Left renal pelvis (tissue), 4 donors: ENCODE data around the gene CNKSR3. TPM values are rescaled to one million over a fixed set of nuclear protein-coding genes. Genes with fewer than 3 reads are reported as not detected.
A peak's percentile ranks its signal among the peaks of the same experiment; 100 is the strongest.

Experiments
- DNase-seq, 4 donors: peaks; one replicate each; pipeline ENCODE4 v3.0.0-alpha.2; 2013; ENCODE audit warnings: low read depth in 4 of 4, low spot score in 3 of 4
- polyA plus RNA-seq, 4 donors: library from polyadenylated mRNA; unstranded; fragments of 120-200 nt; gene quantifications; one replicate each; pipeline ENCODE4 v1.2.1, GENCODE V29; 2013; ENCODE audit not compliant: insufficient read length in 4 of 4

Gene CNKSR3
- polyA plus RNA-seq, 4 donors = 33.1 to 62.8 (median 58.5) TPM

DNA sequence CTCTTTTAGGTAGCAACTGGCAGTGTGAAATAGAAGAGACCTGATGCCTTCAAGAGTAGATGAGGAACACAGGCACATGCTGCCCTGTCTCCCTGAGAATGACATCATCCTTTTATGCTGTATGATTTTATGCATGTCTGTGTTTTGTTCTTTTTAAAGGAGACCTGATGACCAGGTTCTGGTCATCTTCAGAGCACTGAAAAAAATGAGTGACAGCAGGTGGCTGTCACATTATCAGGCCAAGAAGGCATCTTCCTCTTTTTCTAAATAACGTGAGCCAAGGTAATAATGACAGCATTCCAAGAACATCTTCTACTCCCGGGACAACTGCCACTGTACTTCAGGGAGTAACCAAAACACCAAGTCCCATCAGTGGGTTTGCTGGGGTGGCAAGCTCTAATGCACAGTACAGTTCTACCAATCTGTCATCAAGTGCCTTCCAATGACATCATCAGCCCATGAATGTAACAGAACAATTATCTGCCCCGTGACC lies 28.9 kb downstream of the CNKSR3 start:
- no peak for DNase-seq

DNA sequence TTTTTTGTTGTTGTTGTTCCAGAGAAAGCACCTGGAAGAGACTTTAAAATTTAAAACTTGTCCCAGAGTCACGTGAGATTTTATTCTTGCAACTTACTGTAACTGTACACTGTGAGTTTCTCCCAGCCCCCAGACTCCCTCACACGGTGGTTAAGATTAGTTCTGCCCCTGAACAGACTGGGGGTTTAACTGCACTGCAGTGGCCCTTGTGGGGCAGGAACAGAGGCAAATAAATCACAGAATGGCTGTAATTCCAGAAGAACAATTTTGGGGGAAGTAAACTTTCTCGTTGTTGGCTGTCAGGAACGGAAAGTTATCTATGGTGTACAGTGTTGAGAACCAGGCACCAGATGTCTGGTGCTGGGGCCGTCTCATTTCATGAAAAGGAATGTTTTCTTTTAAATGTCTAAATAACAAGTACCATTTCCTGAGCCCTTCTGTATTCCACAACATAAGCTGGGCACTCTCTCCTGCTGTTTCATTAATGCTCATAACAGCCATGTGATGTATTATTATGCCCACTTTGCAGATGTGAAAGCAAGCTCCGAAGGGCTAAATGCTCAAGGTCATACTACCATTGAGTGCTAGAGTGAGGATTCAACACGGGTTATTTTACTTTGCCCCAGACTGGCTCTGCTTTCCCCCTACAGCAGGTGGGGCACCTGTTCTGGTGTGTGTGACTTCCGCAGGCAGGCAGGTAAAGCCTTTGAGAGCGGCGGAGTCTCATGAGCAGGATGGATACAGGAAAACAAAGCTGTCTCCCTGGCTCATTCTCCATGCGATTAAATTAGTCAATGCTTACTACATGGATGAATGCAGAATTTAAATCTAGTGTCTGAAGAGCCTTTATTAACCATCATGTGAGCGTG lies 30.5 kb downstream of the CNKSR3 start:
- DNase-seq = peak in 1 of 4 donors; percentile 65

DNA sequence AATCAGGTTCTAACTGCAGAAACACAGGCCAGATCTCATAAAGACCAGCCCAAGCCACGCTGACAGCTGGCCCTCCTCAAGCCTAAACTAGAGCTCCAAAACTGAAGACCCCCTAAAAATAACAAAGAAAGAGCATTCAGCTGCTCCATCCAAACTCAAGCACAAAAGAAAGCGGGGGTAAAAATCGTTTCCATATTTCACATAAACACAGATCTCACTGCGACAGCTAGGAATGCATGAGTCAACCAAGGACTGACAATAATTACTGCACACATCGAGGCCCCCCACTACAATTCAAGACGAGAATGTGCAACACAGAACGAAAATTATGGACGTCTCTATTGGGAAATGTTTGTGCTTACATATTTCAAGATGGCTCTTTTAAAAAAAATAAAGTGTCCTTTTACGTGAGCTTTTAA lies 31.1 kb downstream of the CNKSR3 start:
- peak in 1 of 4 donors; percentile 44 for DNase-seq

DNA sequence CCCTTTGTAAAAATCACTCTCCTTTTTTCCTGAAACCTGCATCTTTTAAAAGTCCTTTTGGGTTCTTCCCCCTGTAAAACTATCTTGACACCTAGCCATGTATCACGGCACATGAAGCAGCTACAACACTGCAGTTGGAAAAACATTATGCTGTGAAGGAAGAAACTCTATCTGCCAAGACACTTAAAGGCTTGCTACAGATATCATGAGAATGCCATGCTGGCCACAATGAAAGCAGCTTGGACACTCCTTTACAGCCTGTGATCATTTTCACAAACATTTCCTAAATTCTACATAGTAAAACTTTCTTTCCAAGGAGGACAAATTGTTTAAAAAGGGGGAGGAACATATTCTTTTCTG lies 31.8 kb downstream of the CNKSR3 start:
- DNase-seq = peak in 1 of 4 donors; percentile 47

DNA sequence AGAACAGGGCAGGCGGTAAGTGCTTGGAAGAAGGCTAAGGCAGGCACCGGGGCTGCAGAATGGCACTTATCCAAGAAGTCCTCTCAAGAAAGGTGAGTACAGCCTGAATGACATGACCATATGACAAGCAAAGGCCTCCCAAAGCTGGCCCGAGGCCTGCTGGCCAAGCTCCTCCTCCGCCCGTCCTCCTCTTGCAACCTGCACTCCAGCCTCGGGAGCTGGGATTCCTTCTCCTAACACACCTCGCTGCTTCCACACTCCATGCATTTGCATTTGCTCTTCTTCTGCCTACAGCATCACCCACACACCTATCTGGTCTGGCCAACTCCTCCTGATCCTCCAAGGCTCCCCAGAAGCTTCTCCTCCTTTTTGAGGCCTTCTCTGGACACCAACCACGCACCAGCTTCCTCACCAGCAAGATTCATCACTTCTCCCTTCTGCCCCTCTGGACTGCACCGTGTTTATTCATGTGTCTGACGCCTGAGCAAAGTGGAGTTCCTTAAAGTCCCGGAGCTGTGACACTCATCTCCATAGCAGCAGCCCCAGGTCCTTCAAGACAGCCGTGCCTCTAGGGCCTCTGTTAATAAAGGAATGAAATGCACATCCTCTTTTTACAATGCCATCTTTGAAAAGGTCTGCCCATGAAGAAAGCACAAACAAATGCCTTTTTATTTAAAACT lies 32.3 kb downstream of the CNKSR3 start:
- peak in 1 of 4 donors; percentile 35 for DNase-seq

DNA sequence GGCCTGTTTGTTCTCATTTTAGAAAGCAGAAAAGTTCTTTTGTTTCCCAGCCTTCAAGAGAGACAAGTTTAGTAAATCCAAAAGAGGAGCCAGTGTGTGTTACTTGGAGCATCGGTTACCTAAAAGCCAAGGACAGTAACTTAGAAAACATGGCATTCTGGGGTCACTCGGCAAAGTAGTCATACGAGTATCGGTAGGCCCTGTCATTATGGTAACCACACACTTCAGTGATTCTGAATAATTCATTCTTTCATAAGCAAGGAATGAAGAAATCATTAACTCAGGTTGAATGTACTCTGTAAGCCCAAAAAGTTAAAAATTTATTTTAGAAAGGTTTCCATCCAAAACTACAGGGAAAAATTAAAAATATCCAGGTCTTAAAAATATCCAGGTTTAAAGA lies 34.0 kb downstream of the CNKSR3 start:
- no peak for DNase-seq

DNA sequence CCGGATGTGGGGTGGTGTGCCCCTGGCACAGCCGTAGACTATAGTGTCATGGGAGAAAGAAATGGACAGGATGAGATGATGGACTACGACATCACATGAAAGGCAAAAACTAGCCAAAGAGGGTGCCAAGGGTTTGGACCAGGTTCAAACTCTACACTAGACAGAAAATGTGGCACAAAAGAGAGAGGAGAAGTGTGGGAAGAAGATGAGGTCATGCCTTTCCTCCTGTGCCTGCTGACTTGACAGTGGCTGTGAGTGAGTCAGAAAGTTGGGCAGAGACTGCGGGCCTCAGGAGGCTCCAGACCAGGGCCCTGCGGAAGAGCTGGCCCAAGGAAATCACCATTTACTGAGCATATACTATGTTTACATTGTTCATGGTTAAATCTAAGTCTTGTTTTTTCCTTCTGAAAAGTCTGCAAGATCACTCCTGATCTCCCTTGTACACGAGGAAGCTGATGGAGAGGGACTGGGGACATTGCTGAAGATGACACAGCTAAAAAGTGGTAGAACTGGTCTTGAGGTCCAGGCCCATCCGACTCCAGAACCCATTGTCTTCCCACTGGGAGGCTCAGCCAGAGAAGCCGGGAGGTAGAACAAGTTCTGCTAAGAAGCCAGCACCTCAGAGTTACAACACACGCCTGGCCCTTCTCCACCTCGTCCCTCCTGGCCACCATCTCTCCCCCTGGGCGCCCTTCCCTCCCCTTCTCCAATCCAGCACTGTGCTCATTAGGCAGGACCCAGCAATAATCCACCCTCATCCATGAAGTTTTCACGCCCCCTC lies 35.6 kb downstream of the CNKSR3 start:
- DNase-seq = no peak

DNA sequence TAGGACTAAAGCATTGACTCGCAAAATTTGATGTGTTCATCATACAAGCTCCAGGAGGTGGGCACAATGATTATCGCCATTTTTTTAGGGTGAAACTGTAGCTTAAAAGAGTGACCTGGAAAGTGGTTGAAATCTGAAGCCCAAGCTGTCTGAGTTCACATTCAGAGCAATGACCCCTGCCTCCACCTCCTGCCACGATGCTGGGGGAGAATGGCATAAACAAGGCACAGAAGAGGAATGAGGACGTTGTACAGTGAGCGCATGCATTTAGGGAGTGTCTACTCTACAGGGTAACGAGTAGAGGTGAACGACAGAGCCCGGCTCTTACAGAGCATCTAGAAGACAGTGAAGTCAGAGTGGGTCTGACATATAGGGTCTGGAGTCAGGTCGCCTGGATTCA lies 37.2 kb downstream of the CNKSR3 start:
- no peak for DNase-seq

DNA sequence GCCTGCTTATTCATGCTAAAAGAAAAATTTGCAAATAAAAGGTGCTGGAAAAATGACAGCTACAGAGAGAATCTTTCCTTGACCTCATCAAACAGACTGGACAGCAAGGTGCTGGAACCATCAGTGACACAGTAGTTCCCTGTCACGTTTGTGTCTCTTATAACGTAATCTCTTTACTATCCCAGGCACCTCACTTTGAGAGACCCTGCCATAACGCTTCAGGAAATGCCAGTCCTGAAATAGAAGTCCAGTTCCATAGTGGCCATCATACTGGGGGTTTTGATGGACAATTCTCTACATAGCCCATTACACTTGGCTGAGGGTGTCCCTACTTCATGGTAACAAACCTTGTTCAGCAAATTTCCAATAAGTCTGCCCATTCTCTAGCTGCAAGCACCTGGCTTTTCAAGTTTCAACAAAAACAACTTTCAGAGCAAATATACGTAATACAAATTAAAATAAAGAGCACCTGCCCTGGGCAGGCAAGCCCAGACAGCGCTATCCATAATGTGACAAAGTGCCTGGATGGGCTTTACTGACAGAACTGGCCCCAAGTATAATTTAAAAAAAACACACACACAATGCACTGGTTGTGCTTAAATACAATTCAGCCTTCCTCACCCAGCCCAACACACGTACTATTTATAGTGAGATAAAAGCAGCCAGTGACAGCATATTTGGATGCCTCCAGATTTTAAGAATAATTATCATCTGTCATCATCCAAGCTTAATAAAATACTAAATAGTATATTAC lies 38.7 kb downstream of the CNKSR3 start:
- DNase-seq = no peak

DNA sequence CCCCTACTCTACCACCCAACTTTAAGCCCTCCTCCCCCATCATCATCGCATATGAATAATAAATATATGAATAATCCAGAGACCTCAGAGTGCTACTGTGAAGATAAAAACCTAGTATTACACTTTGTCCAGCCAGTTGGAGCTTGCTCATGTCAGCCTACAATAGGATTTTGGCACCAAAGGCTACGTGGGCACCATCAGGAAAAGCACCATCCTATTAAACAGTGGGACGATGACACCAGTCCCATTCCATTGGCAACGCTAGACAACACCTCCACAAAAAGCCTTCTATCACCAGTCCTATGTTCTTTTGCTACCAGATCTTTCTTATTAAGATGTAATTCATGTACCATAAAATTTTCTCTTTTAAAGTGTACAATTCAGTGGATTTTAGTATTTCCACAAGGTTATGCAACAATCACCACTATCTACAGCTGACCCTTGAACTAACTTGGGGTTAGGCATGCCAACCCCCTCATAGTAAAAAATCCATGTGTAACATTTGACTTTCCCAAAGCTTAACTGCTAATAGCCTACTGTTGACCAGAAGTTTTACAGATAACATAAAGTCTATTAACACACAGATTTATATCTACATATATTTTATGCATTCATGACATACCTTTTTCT lies 41.1 kb downstream of the CNKSR3 start:
- no peak for DNase-seq

DNA sequence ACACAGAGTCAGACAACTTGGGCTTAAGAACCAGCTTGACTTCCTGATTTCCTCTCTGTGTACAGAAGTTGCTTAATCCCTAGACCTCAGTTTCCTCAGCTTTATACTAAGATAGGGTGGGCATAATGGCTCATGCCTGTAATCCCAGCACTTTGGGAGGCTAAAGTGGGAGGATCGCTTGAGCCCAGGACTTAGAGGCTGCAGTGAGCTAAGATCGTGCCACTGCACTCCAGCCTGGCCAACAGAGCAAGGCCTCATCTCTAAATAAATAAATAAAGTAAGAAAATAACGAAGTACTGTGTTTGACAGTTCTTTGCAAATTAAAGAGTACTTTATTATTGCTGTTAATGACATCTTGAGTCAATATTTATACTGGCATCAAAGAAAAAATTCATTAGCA lies 41.7 kb downstream of the CNKSR3 start:
- DNase-seq = no peak

DNA sequence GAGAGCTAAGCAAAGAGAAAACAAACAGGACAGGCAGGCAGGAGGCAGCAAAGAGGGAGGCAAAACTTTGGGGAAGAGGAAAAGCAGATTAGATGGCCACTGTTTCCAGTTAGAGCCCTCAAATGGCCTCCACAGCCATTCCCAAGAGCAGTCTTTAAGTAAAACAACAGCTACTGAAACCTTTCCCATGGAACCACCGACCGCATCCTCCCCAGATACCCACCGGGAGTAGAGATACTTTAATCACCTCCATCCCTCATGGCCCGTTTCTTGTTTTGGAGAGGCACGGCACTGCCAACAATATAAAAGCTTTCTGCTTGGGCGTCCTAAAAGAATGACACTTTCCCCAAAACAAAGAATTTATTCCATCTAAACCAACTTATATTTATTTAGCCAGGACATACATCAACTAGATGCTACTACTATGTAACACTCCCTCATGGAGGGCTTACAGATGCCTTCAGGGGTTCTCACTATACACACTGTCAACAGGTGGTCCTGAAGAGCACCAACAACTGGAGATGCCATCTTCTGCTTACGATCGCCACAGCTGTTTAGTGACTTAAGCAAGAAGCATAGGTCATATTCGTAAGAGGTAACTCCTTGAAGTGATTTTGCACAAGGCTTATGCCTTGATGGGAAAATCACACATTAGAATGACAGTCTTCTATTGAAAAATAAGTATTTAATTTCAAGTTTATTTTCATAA lies 43.4 kb downstream of the CNKSR3 start:
- no peak for DNase-seq

DNA sequence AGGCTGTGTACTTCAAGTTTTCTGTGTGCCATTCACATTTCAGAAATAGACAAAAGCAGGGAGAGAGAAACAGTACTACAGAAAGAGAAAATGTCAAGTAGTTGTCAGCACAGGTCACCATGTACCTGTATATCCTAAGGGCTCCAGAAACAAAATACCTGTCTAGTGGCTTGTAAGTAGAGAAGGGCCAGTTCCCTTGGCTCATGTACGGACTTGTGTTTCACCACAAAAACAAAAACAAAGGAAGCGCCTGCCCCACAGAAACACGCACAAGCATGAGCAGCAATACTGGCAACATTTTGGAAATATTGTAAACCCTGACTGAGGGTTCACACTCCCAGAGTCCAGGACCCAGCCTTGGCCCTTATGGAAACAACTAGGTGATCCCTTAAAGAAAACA lies 44.3 kb downstream of the CNKSR3 start:
- no peak for DNase-seq

DNA sequence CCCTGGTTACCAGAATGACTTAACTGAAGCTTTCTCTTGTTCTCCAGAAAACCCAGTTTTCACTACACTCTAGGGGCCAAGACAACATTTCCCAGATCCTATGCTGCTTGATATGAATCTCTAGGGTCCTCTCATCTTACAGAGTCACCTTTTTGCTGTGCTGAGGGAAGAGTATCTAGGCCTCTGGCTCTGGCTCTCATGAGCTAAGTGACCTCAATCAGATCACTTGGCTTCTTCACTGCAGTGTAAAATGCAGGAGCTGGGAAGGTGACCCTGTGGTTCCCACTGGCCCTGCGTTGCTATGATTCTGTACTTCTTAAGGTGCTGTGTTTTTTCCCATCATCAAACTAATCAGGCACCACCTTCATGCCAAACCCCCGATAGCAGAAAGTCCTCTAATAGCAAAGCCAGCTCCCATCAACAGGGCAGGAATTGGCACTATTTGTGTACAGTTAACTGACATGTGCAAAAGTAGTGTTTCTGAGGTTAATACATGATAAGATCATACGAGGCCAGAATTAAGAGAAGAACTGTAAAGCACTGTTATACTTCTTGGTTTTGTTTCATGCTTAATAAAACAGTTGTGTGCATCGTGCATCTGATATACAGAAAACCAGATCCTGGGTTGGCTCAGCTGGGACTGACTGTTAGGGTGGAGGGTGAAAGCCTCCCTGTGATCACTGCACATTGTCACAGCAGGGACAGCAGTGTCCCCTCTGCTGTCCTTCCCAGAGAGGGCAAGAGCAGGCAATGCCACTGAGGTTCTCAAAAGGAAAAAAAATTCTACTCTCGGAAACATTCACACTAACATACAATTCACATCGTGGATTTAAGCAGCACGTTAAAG lies 46.7 kb downstream of the CNKSR3 start:
- DNase-seq = no peak

DNA sequence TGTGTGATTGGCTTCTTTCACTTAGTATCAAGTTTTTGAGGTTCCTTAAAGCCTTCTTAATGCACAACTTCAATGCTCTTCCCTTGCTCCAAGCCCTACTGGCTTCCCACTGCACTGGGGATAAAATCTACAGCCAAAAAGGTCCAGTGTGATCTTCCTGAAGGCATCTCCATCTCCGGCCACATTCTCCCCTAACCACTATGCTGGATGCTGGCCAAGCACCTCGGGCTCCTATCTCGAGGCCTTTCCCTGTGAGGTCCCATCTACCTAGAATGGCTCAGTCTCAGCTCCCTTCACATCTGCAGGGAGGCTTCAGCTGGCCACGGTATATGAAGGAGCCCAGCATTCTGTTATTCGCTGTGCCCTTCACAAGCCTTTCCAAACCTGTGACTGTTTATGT lies 48.1 kb downstream of the CNKSR3 start:
- no peak for DNase-seq

DNA sequence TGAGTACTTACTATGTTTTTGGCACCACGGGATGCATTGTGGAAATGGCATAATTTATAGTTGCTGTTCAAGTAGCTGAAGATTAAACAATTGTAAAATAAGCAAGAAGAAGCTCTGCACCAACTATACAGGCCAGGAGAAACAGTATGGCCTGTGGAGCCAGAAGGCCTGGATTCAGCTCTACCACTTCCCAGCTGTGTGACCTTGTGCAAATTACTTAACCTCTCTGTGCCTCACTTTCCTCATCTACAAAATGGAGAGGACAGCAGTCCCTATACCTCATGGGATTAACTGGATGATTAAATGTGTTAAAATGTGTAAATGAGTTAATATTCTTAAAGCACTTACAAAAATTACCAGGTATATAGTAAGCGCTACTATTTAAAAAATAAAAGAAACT lies 49.1 kb downstream of the CNKSR3 start:
- no peak for DNase-seq

DNA sequence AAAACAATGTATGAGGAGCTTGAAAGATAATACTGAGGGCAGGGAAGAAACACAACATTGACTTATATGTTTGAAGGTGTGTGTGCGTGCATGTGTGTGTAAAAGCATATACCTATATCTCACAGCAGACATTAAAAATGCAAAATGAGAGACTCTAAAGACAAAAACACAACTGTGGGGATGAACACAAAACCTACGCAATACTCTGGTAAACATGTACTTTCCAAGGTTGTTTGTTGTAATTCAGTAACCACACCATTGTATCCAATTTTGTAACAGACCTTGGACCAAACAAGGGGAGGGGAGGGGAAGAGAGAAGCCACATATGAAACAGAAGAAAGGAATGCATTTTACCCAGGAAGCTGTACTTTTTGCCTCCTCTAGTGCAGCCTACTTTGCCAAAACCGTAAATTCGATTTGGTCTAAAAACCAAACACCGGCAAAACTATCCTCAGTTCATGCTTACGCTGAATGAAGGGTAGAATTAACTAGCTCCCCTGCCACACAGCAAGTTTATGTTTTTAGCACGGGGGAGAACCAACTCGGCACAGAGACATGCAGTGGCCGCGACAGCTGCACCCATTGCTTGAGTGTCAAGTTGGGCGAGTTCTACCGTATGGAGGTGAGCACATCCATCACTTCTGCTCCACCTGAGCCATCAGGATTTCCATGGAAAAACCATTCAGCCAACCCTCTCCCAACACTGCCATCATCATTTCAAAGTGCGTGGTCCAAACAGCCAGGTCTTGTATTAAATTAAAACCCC lies 50.0 kb downstream of the CNKSR3 start:
- DNase-seq = no peak

DNA sequence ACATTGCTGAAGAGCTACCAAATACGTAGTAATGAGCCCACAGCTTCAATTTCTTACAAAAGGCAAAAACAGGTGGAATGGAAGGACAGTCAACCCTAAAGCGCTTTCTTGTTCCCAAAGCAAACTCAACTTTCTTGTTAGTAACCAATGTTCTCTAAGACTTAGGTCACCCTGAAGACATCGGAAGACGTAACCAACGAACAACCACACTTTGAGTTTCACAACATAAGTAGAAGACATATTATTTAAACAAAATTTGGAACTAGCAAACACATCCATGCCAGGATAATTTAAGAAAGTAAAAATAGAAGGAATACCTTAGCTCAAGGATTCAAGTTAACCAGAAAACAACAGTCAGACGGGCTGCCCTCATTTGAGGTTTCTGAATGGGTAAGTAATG lies 51.0 kb downstream of the CNKSR3 start:
- no peak for DNase-seq
